Measurements from ENCODE around the gene SPG11.

DNA sequence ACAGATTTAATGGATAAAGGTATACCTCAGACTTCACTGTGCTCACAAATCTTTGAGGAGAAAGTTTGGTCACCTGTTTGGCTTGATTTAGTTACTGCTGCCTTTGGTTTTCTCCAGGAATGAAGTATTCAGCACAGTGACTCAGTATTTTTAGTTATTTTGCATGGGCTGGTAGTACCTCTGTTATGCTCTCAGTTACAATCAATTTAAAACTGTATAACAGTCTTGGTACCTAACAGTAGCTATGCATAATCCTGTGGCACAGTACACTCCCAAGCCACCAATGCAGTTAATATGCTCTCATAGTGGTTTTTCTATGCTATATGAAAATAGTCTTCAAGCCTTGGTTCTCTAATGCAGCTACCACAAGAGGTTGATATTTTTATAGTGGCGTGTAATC, 138.4 kb downstream of the SPG11 start:
- TF ChIP-seq, protein P1, sequence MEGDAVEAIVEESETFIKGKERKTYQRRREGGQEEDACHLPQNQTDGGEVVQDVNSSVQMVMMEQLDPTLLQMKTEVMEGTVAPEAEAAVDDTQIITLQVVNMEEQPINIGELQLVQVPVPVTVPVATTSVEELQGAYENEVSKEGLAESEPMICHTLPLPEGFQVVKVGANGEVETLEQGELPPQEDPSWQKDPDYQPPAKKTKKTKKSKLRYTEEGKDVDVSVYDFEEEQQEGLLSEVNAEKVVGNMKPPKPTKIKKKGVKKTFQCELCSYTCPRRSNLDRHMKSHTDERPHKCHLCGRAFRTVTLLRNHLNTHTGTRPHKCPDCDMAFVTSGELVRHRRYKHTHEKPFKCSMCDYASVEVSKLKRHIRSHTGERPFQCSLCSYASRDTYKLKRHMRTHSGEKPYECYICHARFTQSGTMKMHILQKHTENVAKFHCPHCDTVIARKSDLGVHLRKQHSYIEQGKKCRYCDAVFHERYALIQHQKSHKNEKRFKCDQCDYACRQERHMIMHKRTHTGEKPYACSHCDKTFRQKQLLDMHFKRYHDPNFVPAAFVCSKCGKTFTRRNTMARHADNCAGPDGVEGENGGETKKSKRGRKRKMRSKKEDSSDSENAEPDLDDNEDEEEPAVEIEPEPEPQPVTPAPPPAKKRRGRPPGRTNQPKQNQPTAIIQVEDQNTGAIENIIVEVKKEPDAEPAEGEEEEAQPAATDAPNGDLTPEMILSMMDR (IDR thresholded peaks at IDR 0.05): no peak
- TF ChIP-seq EP300 (IDR thresholded peaks at IDR 0.05) (no peak), POLR2A (IDR thresholded peaks at IDR 0.05) (no peak), POLR2AphosphoS5 (IDR thresholded peaks at IDR 0.05) (no peak)
